Ecto neural progenitor cell (in vitro differentiated cells): ENCODE results near the gene ATP6V1D.
"Not testable (repeated sequence)": the region's sequence is repeated elsewhere in the genome, so short reads cannot be mapped to it uniquely, and the experiment has no call there.

Experiments used
- DNase-seq: peaks from one replicate; pipeline ENCODE4 v3.0.0-alpha.2; 2018; ENCODE audit warnings: low spot score

ATP6V1D gene

GRCh38 chr14:67370830-67371229 lies 11.2 kb upstream of the ATP6V1D start:
- no peak for DNase-seq

GRCh38 chr14:67365476-67365875 lies 5.9 kb upstream of the ATP6V1D start:
- no peak for DNase-seq

- no peak for DNase-seq
These were observed 1.0 kb upstream of the ATP6V1D start for GRCh38 chr14:67360470-67361206.

GRCh38 chr14:67358924-67359774 lies 455 bp downstream of the ATP6V1D start:
- no peak for DNase-seq

- no peak for DNase-seq
These were observed 1.6 kb downstream of the ATP6V1D start for GRCh38 chr14:67357969-67358354.

GRCh38 chr14:67357186-67357968 lies 2.2 kb downstream of the ATP6V1D start:
- no peak for DNase-seq

GRCh38 chr14:67352055-67352454 lies 7.5 kb downstream of the ATP6V1D start:
- no peak for DNase-seq

- no peak for DNase-seq
These were observed 14.0 kb downstream of the ATP6V1D start for GRCh38 chr14:67345583-67345982.

GRCh38 chr14:67343601-67344230 lies 15.9 kb downstream of the ATP6V1D start:
- no peak for DNase-seq

GRCh38 chr14:67341231-67341630 lies 18.4 kb downstream of the ATP6V1D start:
- DNase-seq: not testable (repeated sequence)

- DNase-seq: no peak
These were observed 23.8 kb downstream of the ATP6V1D start for GRCh38 chr14:67335781-67336180.

GRCh38 chr14:67332468-67332867 lies 27.1 kb downstream of the ATP6V1D start:
- no peak for DNase-seq

GRCh38 chr14:67331368-67332125 lies 28.1 kb downstream of the ATP6V1D start:
- no peak for DNase-seq

- DNase-seq: not testable (repeated sequence)
These were observed 29.9 kb downstream of the ATP6V1D start for GRCh38 chr14:67329666-67330065.

GRCh38 chr14:67319142-67319541 lies 40.5 kb downstream of the ATP6V1D start:
- DNase-seq: no peak

- no peak for DNase-seq
These were observed 41.8 kb downstream of the ATP6V1D start for GRCh38 chr14:67317822-67318221.

- no peak for DNase-seq
These were observed 46.5 kb downstream of the ATP6V1D start for GRCh38 chr14:67313153-67313552.

- no peak for DNase-seq
These were observed 47.7 kb downstream of the ATP6V1D start for GRCh38 chr14:67311868-67312267.
